Colonic mucosa (tissue), 4 donors: ENCODE measurements around the gene DNAH17. TPM values are rescaled to one million over a fixed set of nuclear protein-coding genes. Genes with fewer than 3 reads are reported as not detected.
A peak's percentile ranks its signal among the peaks of the same experiment; 100 is the strongest.

ENCODE experiments used
- DNase-seq: peaks from one replicate; pipeline ENCODE4 v3.0.0-alpha.2; 2020
- H3K27ac ChIP-seq: fragments of 200-600 bp; one replicate; pipeline ENCODE4 v1.8.0; 2021
- H3K27me3 ChIP-seq: fragments of 200-600 bp; one replicate; pipeline ENCODE4 v1.8.0; 2021
- H3K36me3 ChIP-seq: fragments of 200-600 bp; one replicate; pipeline ENCODE4 v1.8.0; 2021
- H3K4me1 ChIP-seq: fragments of 200-600 bp; one replicate; pipeline ENCODE4 v1.8.0; 2021; ENCODE audit warnings: mild to moderate bottlenecking
- H3K4me3 ChIP-seq: fragments of 200-600 bp; one replicate; pipeline ENCODE4 v1.8.0; 2021
- H3K9ac ChIP-seq, 2 donors: one replicate each; pipeline ENCODE4 v1.7.0; 2013; ENCODE audit warnings: control low read depth in 2 of 2, low read depth in 2 of 2, low read length in 2 of 2
- H3K9me3 ChIP-seq: fragments of 200-600 bp; one replicate; pipeline ENCODE4 v1.8.0; 2021
- intact Hi-C: fragments of 100-400 bp; cut with DNase I; formaldehyde crosslinking; loops from one replicate; pipeline ENCODE4 v1.14.1; 2022
- total RNA-seq, 2 donors: library from RNA; stranded (reverse); fragmentation: NEBNext Ultra II Directional in 1 of 2; extraction: Animal tissue kit (Norgen Biotek cat#: 25700) in 1 of 2; gene quantifications; one replicate each; pipeline ENCODE4 v1.2.1, GENCODE V29; 2021
- TF ChIP-seq, protein P1 (sequence below): fragments of 200-600 bp; IDR thresholded peaks from one replicate; pipeline ENCODE4 v1.8.0; 2022; ENCODE audit warnings: antibody characterized with exemption, mild to moderate bottlenecking
- donor health status: healthy.
- donor health status: DM: no; HTN: no; CAD: no.
- donor health status: DM: no; HTN: no; CAD: no.

Gene DNAH17
- total RNA-seq, 2 donors from 2014 or later, result 0.05 to 0.19 TPM

- TF ChIP-seq, protein P1, sequence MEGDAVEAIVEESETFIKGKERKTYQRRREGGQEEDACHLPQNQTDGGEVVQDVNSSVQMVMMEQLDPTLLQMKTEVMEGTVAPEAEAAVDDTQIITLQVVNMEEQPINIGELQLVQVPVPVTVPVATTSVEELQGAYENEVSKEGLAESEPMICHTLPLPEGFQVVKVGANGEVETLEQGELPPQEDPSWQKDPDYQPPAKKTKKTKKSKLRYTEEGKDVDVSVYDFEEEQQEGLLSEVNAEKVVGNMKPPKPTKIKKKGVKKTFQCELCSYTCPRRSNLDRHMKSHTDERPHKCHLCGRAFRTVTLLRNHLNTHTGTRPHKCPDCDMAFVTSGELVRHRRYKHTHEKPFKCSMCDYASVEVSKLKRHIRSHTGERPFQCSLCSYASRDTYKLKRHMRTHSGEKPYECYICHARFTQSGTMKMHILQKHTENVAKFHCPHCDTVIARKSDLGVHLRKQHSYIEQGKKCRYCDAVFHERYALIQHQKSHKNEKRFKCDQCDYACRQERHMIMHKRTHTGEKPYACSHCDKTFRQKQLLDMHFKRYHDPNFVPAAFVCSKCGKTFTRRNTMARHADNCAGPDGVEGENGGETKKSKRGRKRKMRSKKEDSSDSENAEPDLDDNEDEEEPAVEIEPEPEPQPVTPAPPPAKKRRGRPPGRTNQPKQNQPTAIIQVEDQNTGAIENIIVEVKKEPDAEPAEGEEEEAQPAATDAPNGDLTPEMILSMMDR, result no peak
- Histone ChIP-seq H3K4me3 (no peak overlapping the region), H3K4me1 (no peaks in the 10 kb centered on the region), H3K36me3 (no peaks in the 10 kb centered on the region), H3K27me3 (no peaks in the 10 kb centered on the region), H3K27ac (no peak overlapping the region), H3K9ac (peak overlapping the region in 1 of 2 donors; percentile 7), H3K9me3 (no peaks in the 10 kb centered on the region)
- intact Hi-C loops, result no loop called here
- DNase-seq, result no peak
Measured at GRCh38 chr17:78534492-78535272, 42.5 kb downstream of the DNAH17 start.

GRCh38 chr17:78532922-78533640 is 44.1 kb downstream of the DNAH17 start:
- no peaks in the 10 kb centered on the region for H3K36me3 ChIP-seq
- H3K4me1 ChIP-seq, result no peaks in the 10 kb centered on the region
- no peaks in the 10 kb centered on the region for H3K27me3 ChIP-seq
- intact Hi-C loops, result no loop called here
- TF ChIP-seq, protein P1, result no peak
- no peaks in the 10 kb centered on the region for H3K9me3 ChIP-seq
- H3K9ac ChIP-seq, result no peak overlapping the region
- no peak overlapping the region for H3K27ac ChIP-seq
- no peak for DNase-seq
- no peak overlapping the region for H3K4me3 ChIP-seq

DNA sequence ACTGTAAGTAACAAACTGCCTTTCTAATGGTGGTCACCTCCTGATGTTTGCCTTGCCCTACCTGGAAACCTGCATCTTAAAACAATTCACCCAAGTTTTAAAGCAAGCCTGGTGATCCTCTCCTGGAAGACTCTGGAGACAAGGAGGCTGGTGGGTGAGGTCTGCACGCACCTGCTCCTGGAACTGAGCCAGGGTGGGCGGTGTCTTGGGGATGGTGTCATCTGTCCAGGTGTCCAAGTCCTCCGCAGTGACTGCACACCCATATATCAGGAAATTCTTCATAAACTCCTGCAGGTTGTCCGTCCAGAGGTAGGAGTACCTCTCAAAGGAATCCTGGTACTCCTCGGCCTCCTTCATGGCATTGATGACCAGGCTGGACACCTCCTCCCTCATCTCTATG is 44.9 kb downstream of the DNAH17 start:
- Histone ChIP-seq H3K27me3 (no peaks in the 10 kb centered on the region), H3K4me1 (no peaks in the 10 kb centered on the region), H3K27ac (no peak overlapping the region), H3K9me3 (no peaks in the 10 kb centered on the region), H3K9ac (no peak overlapping the region), H3K4me3 (no peak overlapping the region), H3K36me3 (no peaks in the 10 kb centered on the region)
- peak; percentile 32 for DNase-seq
- TF ChIP-seq, protein P1, result no peak
- intact Hi-C loops, result no loop called here

DNA sequence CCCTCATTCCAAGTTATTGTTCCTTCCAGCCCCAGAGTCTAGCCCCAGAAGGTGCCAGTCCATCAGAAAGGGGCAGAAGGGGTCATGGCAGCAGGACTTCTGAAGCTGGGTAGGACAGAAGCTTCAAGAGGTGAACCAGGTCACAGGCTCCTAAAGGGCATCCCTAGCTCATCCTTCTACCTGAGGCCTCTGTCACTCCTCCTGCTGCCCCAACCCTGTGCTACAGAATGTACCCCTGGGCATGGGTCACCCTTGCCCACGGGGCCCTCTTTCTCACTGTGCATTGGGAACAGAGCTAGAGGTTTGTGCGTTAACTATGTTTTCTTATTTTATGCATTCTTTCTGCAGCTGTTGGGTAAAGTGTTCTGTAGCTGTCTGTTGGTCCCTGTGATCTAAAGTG is 46.5 kb downstream of the DNAH17 start:
- Histone ChIP-seq H3K36me3 (no peaks in the 10 kb centered on the region), H3K9me3 (no peaks in the 10 kb centered on the region), H3K27me3 (no peaks in the 10 kb centered on the region), H3K4me1 (no peaks in the 10 kb centered on the region), H3K9ac (no peak overlapping the region), H3K27ac (no peak overlapping the region), H3K4me3 (no peak overlapping the region)
- no peak for DNase-seq
- TF ChIP-seq, protein P1, result no peak
- intact Hi-C loops, result no loop called here

- no peak overlapping the region for H3K9ac ChIP-seq
- no peak overlapping the region for H3K27ac ChIP-seq
- no peaks in the 10 kb centered on the region for H3K4me1 ChIP-seq
- no peak overlapping the region for H3K4me3 ChIP-seq
- DNase-seq, result peak; percentile 71
- H3K9me3 ChIP-seq, result no peaks in the 10 kb centered on the region
- H3K27me3 ChIP-seq, result no peaks in the 10 kb centered on the region
- intact Hi-C loops, result no loop called here
- H3K36me3 ChIP-seq, result no peaks in the 10 kb centered on the region
- TF ChIP-seq, protein P1, result no peak
Measured at GRCh38 chr17:78529871-78530670, 47.1 kb downstream of the DNAH17 start.
